HepG2 (cell line): Measurements from ENCODE around the gene PLEKHG2. TPM values are rescaled to one million over a fixed set of nuclear protein-coding genes. Genes with fewer than 3 reads are reported as not detected.

Experiments used
- ATAD3A ChIP-seq: sonication (generic); formaldehyde crosslinking; IDR thresholded peaks from 2 replicates; pipeline ENCODE4 v1.4.0; 2020; ENCODE audit warnings: missing genetic modification reagents
- MEF2D ChIP-seq: sonication (generic); formaldehyde crosslinking; IDR thresholded peaks from 2 replicates; pipeline ENCODE4 v1.5.1; 2020; ENCODE audit warnings: mild to moderate bottlenecking, missing genetic modification reagents
- NFE2 ChIP-seq: sonication (generic); formaldehyde crosslinking; IDR thresholded peaks from 2 replicates; pipeline ENCODE4 v1.4.0; 2020; ENCODE audit warnings: missing genetic modification reagents
- NONO ChIP-seq, 2 experiments: fragments of 450-650 bp in 1 of 2; sonication (generic) in 1 of 2; formaldehyde crosslinking in 1 of 2; IDR thresholded peaks in 1 of 2; conservative IDR thresholded peaks in 1 of 2; 2 replicates each; pipeline versions ENCODE4 v1.6.1 to v1.8.0; 2017 to 2022; ENCODE audit warnings: mild to moderate bottlenecking in 1 of 2, missing genetic modification reagents in 1 of 2, moderate library complexity in 1 of 2
- POLR2AphosphoS2 ChIP-seq: IDR thresholded peaks from 2 replicates; pipeline ENCODE4 v1.6.1; 2011; ENCODE audit warnings: low read depth, low read length, improper control_type of control experiment
- RELA ChIP-seq: sonication (generic); formaldehyde crosslinking; IDR thresholded peaks from 2 replicates; pipeline ENCODE4 v1.4.0; 2020; ENCODE audit warnings: missing genetic modification reagents
- ZBTB7B ChIP-seq: sonication (generic); formaldehyde crosslinking; IDR thresholded peaks from 2 replicates; pipeline ENCODE4 v1.4.0; 2020; ENCODE audit warnings: missing genetic modification reagents
- ZEB1 ChIP-seq: IDR thresholded peaks from 2 replicates; pipeline ENCODE4 v1.6.1; 2012; ENCODE audit warnings: mild to moderate bottlenecking, low read depth, inconsistent platforms; ENCODE audit not compliant: insufficient replicate concordance
- ZFP36L2 ChIP-seq: sonication (generic); formaldehyde crosslinking; IDR thresholded peaks from 2 replicates; pipeline ENCODE4 v1.4.0; 2020; ENCODE audit warnings: missing genetic modification reagents
- ZNF10 ChIP-seq: sonication (generic); formaldehyde crosslinking; IDR thresholded peaks from 2 replicates; pipeline ENCODE4 v1.4.0; 2020; ENCODE audit warnings: mild to moderate bottlenecking, low read depth, missing genetic modification reagents, borderline replicate concordance
- ZNF317 ChIP-seq: sonication (generic); formaldehyde crosslinking; IDR thresholded peaks from 2 replicates; pipeline ENCODE4 v1.5.0; 2020; ENCODE audit warnings: mild to moderate bottlenecking, missing genetic modification reagents
- ZNF816 ChIP-seq: sonication (generic); formaldehyde crosslinking; IDR thresholded peaks from 2 replicates; pipeline ENCODE4 v1.8.0; 2022; ENCODE audit warnings: missing genetic modification reagents, mild to moderate bottlenecking, borderline replicate concordance
- polyA plus RNA-seq, 8 experiments: library from polyadenylated mRNA; depleted of rRNA in 3 of 8; stranded (reverse) in 7 of 8; unstranded in 1 of 8; fragments of >200 nt; fragmentation: Illumina TruSeq in 4 of 8; extraction: Trizol in 4 of 8; gene quantifications; 2 replicates each; pipeline versions ENCODE4 v1.2.1 to v1.2.3, GENCODE V29; 2011 to 2016; ENCODE audit warnings: low read depth in 4 of 8, missing spikeins in 1 of 8, mixed read lengths in 1 of 8; ENCODE audit not compliant: insufficient read depth in 1 of 8
- total RNA-seq, 5 experiments: library from RNA; depleted of rRNA; stranded (reverse); fragments of >200 nt; fragmentation: Illumina TruSeq; extraction: Trizol; gene quantifications; 2 replicates each; pipeline ENCODE4 v1.2.3, GENCODE V29; 2016; ENCODE audit warnings: low read depth in 1 of 5
- TF ChIP-seq, protein P1 (sequence below): sonication (generic); formaldehyde crosslinking; IDR thresholded peaks from 2 replicates; pipeline ENCODE4 v1.5.1; 2020; ENCODE audit warnings: missing genetic modification reagents, mild to moderate bottlenecking, borderline replicate concordance
- TF ChIP-seq, protein P2 (sequence below), 2 experiments: IDR thresholded peaks; 2 replicates each; pipeline ENCODE4 v1.6.1; 2011 to 2012; ENCODE audit warnings: low read length in 2 of 2, borderline replicate concordance in 1 of 2, low read depth in 1 of 2, mild to moderate bottlenecking in 1 of 2, moderate library complexity in 1 of 2
- TF ChIP-seq, protein P3 (sequence below): sonication (generic); formaldehyde crosslinking; IDR thresholded peaks from 2 replicates; pipeline ENCODE4 v1.5.1; 2020; ENCODE audit warnings: mild to moderate bottlenecking, missing genetic modification reagents, moderate library complexity
- TF ChIP-seq, protein P4 (sequence below): IDR thresholded peaks from 2 replicates; pipeline ENCODE4 v1.6.1; 2016; ENCODE audit warnings: low read depth, control low read depth

The PLEKHG2 gene
- total and polyA plus RNA-seq, 2 of the 13 experiments (the other 11 are each of a cell fraction or from before 2014, with no cell fraction given), result 3.6 to 6.8 TPM

DNA sequence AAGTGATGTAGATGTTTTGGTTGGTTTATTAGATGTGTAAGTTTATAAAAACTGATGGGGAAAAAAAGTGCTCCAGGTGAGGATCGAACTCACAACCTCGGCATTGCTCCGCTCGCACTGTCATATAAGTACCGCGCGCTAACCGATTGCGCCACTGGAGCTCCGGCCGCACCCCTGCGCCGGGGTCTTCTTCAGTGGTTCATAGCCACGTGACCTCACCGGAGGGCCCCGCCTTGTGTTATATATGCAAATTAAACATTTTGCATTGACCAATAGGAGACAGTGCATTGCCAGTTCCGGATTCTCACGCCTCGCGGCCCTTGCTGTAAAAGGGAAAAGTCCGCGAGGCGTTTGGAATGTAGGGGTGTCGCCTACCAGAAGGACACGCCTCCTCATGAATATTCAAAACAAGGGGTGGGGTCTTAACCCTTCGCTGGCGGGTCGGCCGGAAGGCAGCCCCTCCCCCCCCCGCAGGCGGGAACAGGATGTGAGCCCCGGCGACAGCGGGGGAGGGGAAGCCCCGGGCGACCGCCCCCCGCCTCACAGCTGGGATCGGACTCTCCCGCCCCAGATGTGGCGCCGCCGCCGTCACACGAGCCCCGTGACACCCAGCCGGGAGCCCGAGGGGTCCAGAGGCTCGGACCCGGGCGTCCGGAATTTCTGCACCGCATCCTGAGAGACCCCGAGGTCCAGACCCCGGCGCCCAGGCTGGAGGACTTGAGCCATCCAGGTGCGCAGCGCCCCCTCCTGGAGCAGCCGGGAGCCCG is at the start of gene PLEKHG2 (continued):
- TF ChIP-seq, protein P1, sequence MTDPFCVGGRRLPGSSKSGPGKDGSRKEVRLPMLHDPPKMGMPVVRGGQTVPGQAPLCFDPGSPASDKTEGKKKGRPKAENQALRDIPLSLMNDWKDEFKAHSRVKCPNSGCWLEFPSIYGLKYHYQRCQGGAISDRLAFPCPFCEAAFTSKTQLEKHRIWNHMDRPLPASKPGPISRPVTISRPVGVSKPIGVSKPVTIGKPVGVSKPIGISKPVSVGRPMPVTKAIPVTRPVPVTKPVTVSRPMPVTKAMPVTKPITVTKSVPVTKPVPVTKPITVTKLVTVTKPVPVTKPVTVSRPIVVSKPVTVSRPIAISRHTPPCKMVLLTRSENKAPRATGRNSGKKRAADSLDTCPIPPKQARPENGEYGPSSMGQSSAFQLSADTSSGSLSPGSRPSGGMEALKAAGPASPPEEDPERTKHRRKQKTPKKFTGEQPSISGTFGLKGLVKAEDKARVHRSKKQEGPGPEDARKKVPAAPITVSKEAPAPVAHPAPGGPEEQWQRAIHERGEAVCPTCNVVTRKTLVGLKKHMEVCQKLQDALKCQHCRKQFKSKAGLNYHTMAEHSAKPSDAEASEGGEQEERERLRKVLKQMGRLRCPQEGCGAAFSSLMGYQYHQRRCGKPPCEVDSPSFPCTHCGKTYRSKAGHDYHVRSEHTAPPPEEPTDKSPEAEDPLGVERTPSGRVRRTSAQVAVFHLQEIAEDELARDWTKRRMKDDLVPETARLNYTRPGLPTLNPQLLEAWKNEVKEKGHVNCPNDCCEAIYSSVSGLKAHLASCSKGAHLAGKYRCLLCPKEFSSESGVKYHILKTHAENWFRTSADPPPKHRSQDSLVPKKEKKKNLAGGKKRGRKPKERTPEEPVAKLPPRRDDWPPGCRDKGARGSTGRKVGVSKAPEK (CRISPR knock-in tag), result no peak
- TF ChIP-seq ZEB1 (peak; percentile 78), ZNF10 (no peak), NFE2 (CRISPR knock-in tag) (no peak), ZBTB7B (peak; percentile 87), POLR2AphosphoS2 (no peak), ZFP36L2 (no peak), ATAD3A (no peak), MEF2D (CRISPR knock-in tag) (peak; percentile 50; the same call in 1 of the 2 replicates), ZNF317 (CRISPR knock-in tag) (peak; percentile 18; the same call in 1 of the 2 replicates), RELA (CRISPR knock-in tag) (no peak), ZNF816 (CRISPR knock-in tag) (no peak), NONO (IDR thresholded peaks at IDR 0.05) (no peak), NONO (CRISPR knock-in tag; conservative IDR thresholded peaks at IDR 0.05) (peak; percentile 81)
- TF ChIP-seq, protein P2, sequence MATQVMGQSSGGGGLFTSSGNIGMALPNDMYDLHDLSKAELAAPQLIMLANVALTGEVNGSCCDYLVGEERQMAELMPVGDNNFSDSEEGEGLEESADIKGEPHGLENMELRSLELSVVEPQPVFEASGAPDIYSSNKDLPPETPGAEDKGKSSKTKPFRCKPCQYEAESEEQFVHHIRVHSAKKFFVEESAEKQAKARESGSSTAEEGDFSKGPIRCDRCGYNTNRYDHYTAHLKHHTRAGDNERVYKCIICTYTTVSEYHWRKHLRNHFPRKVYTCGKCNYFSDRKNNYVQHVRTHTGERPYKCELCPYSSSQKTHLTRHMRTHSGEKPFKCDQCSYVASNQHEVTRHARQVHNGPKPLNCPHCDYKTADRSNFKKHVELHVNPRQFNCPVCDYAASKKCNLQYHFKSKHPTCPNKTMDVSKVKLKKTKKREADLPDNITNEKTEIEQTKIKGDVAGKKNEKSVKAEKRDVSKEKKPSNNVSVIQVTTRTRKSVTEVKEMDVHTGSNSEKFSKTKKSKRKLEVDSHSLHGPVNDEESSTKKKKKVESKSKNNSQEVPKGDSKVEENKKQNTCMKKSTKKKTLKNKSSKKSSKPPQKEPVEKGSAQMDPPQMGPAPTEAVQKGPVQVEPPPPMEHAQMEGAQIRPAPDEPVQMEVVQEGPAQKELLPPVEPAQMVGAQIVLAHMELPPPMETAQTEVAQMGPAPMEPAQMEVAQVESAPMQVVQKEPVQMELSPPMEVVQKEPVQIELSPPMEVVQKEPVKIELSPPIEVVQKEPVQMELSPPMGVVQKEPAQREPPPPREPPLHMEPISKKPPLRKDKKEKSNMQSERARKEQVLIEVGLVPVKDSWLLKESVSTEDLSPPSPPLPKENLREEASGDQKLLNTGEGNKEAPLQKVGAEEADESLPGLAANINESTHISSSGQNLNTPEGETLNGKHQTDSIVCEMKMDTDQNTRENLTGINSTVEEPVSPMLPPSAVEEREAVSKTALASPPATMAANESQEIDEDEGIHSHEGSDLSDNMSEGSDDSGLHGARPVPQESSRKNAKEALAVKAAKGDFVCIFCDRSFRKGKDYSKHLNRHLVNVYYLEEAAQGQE (IDR thresholded peaks at IDR 0.05; ENCODE audit: borderline replicate concordance in 1 of 2, low read depth in 1 of 2, low read length in 2 of 2), result no peak
- TF ChIP-seq, protein P3, sequence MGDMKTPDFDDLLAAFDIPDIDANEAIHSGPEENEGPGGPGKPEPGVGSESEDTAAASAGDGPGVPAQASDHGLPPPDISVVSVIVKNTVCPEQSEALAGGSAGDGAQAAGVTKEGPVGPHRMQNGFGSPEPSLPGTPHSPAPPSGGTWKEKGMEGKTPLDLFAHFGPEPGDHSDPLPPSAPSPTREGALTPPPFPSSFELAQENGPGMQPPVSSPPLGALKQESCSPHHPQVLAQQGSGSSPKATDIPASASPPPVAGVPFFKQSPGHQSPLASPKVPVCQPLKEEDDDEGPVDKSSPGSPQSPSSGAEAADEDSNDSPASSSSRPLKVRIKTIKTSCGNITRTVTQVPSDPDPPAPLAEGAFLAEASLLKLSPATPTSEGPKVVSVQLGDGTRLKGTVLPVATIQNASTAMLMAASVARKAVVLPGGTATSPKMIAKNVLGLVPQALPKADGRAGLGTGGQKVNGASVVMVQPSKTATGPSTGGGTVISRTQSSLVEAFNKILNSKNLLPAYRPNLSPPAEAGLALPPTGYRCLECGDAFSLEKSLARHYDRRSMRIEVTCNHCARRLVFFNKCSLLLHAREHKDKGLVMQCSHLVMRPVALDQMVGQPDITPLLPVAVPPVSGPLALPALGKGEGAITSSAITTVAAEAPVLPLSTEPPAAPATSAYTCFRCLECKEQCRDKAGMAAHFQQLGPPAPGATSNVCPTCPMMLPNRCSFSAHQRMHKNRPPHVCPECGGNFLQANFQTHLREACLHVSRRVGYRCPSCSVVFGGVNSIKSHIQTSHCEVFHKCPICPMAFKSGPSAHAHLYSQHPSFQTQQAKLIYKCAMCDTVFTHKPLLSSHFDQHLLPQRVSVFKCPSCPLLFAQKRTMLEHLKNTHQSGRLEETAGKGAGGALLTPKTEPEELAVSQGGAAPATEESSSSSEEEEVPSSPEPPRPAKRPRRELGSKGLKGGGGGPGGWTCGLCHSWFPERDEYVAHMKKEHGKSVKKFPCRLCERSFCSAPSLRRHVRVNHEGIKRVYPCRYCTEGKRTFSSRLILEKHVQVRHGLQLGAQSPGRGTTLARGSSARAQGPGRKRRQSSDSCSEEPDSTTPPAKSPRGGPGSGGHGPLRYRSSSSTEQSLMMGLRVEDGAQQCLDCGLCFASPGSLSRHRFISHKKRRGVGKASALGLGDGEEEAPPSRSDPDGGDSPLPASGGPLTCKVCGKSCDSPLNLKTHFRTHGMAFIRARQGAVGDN (CRISPR knock-in tag), result peak; percentile 77
- TF ChIP-seq, protein P4, sequence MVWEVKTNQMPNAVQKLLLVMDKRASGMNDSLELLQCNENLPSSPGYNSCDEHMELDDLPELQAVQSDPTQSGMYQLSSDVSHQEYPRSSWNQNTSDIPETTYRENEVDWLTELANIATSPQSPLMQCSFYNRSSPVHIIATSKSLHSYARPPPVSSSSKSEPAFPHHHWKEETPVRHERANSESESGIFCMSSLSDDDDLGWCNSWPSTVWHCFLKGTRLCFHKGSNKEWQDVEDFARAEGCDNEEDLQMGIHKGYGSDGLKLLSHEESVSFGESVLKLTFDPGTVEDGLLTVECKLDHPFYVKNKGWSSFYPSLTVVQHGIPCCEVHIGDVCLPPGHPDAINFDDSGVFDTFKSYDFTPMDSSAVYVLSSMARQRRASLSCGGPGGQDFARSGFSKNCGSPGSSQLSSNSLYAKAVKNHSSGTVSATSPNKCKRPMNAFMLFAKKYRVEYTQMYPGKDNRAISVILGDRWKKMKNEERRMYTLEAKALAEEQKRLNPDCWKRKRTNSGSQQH (CRISPR knock-in tag), result no peak; the same call in 1 of the 2 replicates
